Activated CD8-positive, alpha-beta memory T cell treated with anti-CD3 and anti-CD28 coated beads, Interleukin-2, amount 50 U/mL, for 24 hours (primary cell): ENCODE results near the gene EFNA5.
"Not testable (repeated sequence)": the region's sequence is repeated elsewhere in the genome, so short reads cannot be mapped to it uniquely, and the experiment has no call there.

Experiments
- DNase-seq: peaks from one replicate; pipeline ENCODE4 v3.0.0-alpha.2; 2020; ENCODE audit errors: extremely low read depth

The EFNA5 gene

GRCh38 chr5:107368615-107369014 is 302.1 kb downstream of the EFNA5 start:
- no peak for DNase-seq

- no peak for DNase-seq
Measured at GRCh38 chr5:107367939-107368338, 302.8 kb downstream of the EFNA5 start.

GRCh38 chr5:107367480-107367879 is 303.3 kb downstream of the EFNA5 start:
- DNase-seq, result no peak

- DNase-seq, result no peak
Measured at GRCh38 chr5:107365320-107366109, 305.2 kb downstream of the EFNA5 start.

- DNase-seq, result no peak
Measured at GRCh38 chr5:107364443-107365319, 306.1 kb downstream of the EFNA5 start.

- DNase-seq, result no peak
Measured at GRCh38 chr5:107363768-107364167, 307.0 kb downstream of the EFNA5 start.

- no peak for DNase-seq
Measured at GRCh38 chr5:107361945-107362344, 308.8 kb downstream of the EFNA5 start.

GRCh38 chr5:107359916-107360234 is 310.9 kb downstream of the EFNA5 start:
- DNase-seq, result no peak

- DNase-seq, result no peak
Measured at GRCh38 chr5:107359033-107359915, 311.5 kb downstream of the EFNA5 start.

- DNase-seq, result no peak
Measured at GRCh38 chr5:107356891-107357290, 313.8 kb downstream of the EFNA5 start.

- no peak for DNase-seq
Measured at GRCh38 chr5:107352576-107352975, 318.2 kb downstream of the EFNA5 start.

GRCh38 chr5:107346580-107346979 is 324.2 kb downstream of the EFNA5 start:
- DNase-seq, result not testable (repeated sequence)

- no peak for DNase-seq
Measured at GRCh38 chr5:107342371-107342770, 328.4 kb downstream of the EFNA5 start.

- no peak for DNase-seq
Measured at GRCh38 chr5:107341376-107342084, 329.2 kb downstream of the EFNA5 start.

- DNase-seq, result no peak
Measured at GRCh38 chr5:107340631-107341030, 330.1 kb downstream of the EFNA5 start.

GRCh38 chr5:107338335-107338734 is 332.4 kb downstream of the EFNA5 start:
- no peak for DNase-seq

GRCh38 chr5:107337281-107337680 is 333.5 kb downstream of the EFNA5 start:
- DNase-seq, result no peak

- no peak for DNase-seq
Measured at GRCh38 chr5:107331882-107332281, 338.9 kb downstream of the EFNA5 start.

GRCh38 chr5:107331312-107331711 is 339.4 kb downstream of the EFNA5 start:
- DNase-seq, result no peak

GRCh38 chr5:107330903-107331302 is 339.8 kb downstream of the EFNA5 start:
- no peak for DNase-seq

- no peak for DNase-seq
Measured at GRCh38 chr5:107329850-107330249, 340.9 kb downstream of the EFNA5 start.
